K562 (cell line): ENCODE measurements around the gene RBMS1. TPM values are rescaled to one million over a fixed set of nuclear protein-coding genes. Genes with fewer than 3 reads are reported as not detected.

Experiments used
- ATAC-seq: fragments of 200-7000 bp; cut with Tn5 transposase; 3 replicates; pipeline ENCODE4 v1.9.1; 2020; ENCODE audit warnings: moderate library complexity
- BruUV-seq: library from RNA; stranded (reverse); fragments of 400-500 nt; replicated peaks from 2 replicates; lab custom pipeline; 2021; lab: Mats Ljungman, UMichigan
- CTCF ChIA-PET: fragments of 300-600 bp; formaldehyde crosslinking; extraction: SDS; loops from one replicate; lab custom pipeline; 2021; ENCODE audit warnings: low intra/inter-chr PET ratio; lab: Yijun Ruan, JAX
- POLR2A ChIA-PET: fragments of 300-600, 350-650 bp; sonication (Branson Sonifier 250); formaldehyde crosslinking; extraction: SDS; loops from one replicate; lab custom pipeline; 2021; ENCODE audit warnings: antibody characterized with exemption, inconsistent platforms; lab: Yijun Ruan, JAX
- DNase-seq, 4 experiments: peaks; one replicate each; pipeline versions ENCODE4 v3.0.0 to v3.0.0-alpha.2; 2011 to 2018; ENCODE audit warnings: low spot score in 3 of 4, mixed read lengths in 3 of 4; ENCODE audit errors: extremely low read depth in 1 of 4
- FAIRE-seq: peaks from 2 replicates; lab custom pipeline; 2011; peaks lifted over from hg19 to GRCh38; lab: Jason Lieb, UNC
- H2AFZ ChIP-seq: 2 replicates; pipeline ENCODE4 v1.6.0; 2011; ENCODE audit warnings: low read depth, low read length, control low read depth, inconsistent platforms
- H3K27ac ChIP-seq: fragments of 200-600 bp; 3 replicates; pipeline ENCODE4 v1.8.0; 2011; ENCODE audit warnings: low read depth, mild to moderate bottlenecking, control low read depth, inconsistent platforms, low read length, moderate library complexity, mixed read lengths; ENCODE audit errors: extremely low read depth
- H3K27me3 ChIP-seq, 2 experiments: fragments of 300-600 bp in 1 of 2; 2 replicates in 1 of 2; 3 replicates in 1 of 2; pipeline versions ENCODE4 v1.6.0 to v1.8.0; 2011; ENCODE audit warnings: inconsistent platforms in 2 of 2, low read length in 2 of 2, mild to moderate bottlenecking in 1 of 2, mixed read lengths in 1 of 2, moderate library complexity in 1 of 2; ENCODE audit not compliant: control insufficient read depth in 2 of 2, insufficient read depth in 2 of 2
- H3K36me3 ChIP-seq: fragments of 300-600 bp; 3 replicates; pipeline ENCODE4 v1.8.0; 2011; ENCODE audit warnings: mild to moderate bottlenecking, low read length, inconsistent platforms; ENCODE audit not compliant: control insufficient read depth, insufficient read depth
- H3K4me1 ChIP-seq, 2 experiments: fragments of 200-600 bp in 1 of 2; replicated peaks in 1 of 2; 2 replicates in 1 of 2; 3 replicates in 1 of 2; pipeline versions ENCODE4 v1.5.1 to v1.8.0; 2011; ENCODE audit warnings: inconsistent platforms in 2 of 2, low read length in 2 of 2, mild to moderate bottlenecking in 1 of 2, mixed read lengths in 1 of 2, moderate library complexity in 1 of 2; ENCODE audit not compliant: control insufficient read depth in 2 of 2, insufficient read depth in 2 of 2
- H3K4me2 ChIP-seq: 2 replicates; pipeline ENCODE4 v1.6.1; 2011; ENCODE audit warnings: low read length, control low read depth, inconsistent platforms, mixed read lengths; ENCODE audit not compliant: insufficient read depth
- H3K4me3 ChIP-seq: fragments of 200-600 bp; sonication (generic), shearing (Covaris generic); 2 replicates; pipeline ENCODE4 v1.5.1; 2016; ENCODE audit warnings: control low read depth, inconsistent platforms
- H3K79me2 ChIP-seq: fragments of 200-600 bp; 3 replicates; pipeline ENCODE4 v1.8.0; 2011; ENCODE audit warnings: low read length, inconsistent platforms; ENCODE audit not compliant: control insufficient read depth, insufficient read depth
- H3K9ac ChIP-seq, 2 experiments: 2 replicates each; pipeline versions ENCODE4 v1.6.0 to v1.6.1; 2011; ENCODE audit warnings: low read depth in 2 of 2, low read length in 2 of 2, control low read depth in 1 of 2, inconsistent platforms in 1 of 2, mild to moderate bottlenecking in 1 of 2, mixed read lengths in 1 of 2; ENCODE audit not compliant: insufficient read depth in 1 of 2
- H3K9me1 ChIP-seq: one replicate; pipeline ENCODE4 v1.6.0; 2011; ENCODE audit warnings: inconsistent platforms, mild to moderate bottlenecking, low read length, moderate library complexity; ENCODE audit not compliant: control insufficient read depth, insufficient read depth
- H3K9me3 ChIP-seq: replicated peaks from 2 replicates; pipeline ENCODE4 v1.5.1; 2011; ENCODE audit warnings: low read depth, low read length, inconsistent platforms; ENCODE audit not compliant: control insufficient read depth, insufficient read depth
- H4K20me1 ChIP-seq: replicated peaks from 2 replicates; pipeline ENCODE4 v1.6.1; 2011; ENCODE audit warnings: low read length, inconsistent platforms, mixed read lengths; ENCODE audit not compliant: control insufficient read depth, insufficient read depth
- BDP1 ChIP-seq: IDR thresholded peaks from 3 replicates; pipeline ENCODE4 v1.6.1; 2011; ENCODE audit not compliant: insufficient read length, insufficient read depth
- GABPB2 ChIP-seq: fragments of 250-450 bp; sonication (Bioruptor Pico); conservative IDR thresholded peaks from 2 replicates; pipeline ENCODE4 v1.5.1; 2021; ENCODE audit warnings: mild to moderate bottlenecking
- KHSRP ChIP-seq: fragments of 450-650 bp; IDR thresholded peaks from 2 replicates; pipeline ENCODE4 v1.6.1; 2017
- MCM7 ChIP-seq, 2 experiments: fragments of 450-650 bp; IDR thresholded peaks; 2 replicates each; pipeline ENCODE4 v1.6.1; 2016 to 2018
- NRF1 ChIP-seq, 2 experiments: fragments of 450-650 bp; IDR thresholded peaks in 1 of 2; conservative IDR thresholded peaks in 1 of 2; 2 replicates each; pipeline ENCODE4 v1.6.1; 2014; ENCODE audit warnings: mild to moderate bottlenecking in 2 of 2
- RBM39 ChIP-seq: fragments of 200-400 bp; formaldehyde crosslinking; optimal IDR thresholded peaks from 2 replicates; pipeline ENCODE3; 2018; ENCODE audit warnings: low read depth, low read length
- SRSF1 ChIP-seq: fragments of 200-400 bp; formaldehyde crosslinking; IDR thresholded peaks from 2 replicates; pipeline ENCODE4 v1.6.1; 2017; ENCODE audit warnings: mild to moderate bottlenecking, low read depth, low read length, moderate library complexity
- TOE1 ChIP-seq, 2 experiments: fragments of 450-650 bp in 1 of 2; sonication (generic) in 1 of 2; formaldehyde crosslinking in 1 of 2; IDR thresholded peaks; 2 replicates each; pipeline versions ENCODE4 v1.7.1 to v1.8.0; 2016 to 2022; ENCODE audit warnings: borderline replicate concordance in 2 of 2, mild to moderate bottlenecking in 2 of 2, antibody characterized with exemption in 1 of 2, inconsistent platforms in 1 of 2, low read depth in 1 of 2, missing genetic modification reagents in 1 of 2, moderate library complexity in 1 of 2
- ZNF174 ChIP-seq: fragments of 250-450 bp; sonication (Bioruptor Pico); IDR thresholded peaks from 2 replicates; pipeline ENCODE4 v1.4.0; 2020; ENCODE audit warnings: mild to moderate bottlenecking
- ZNF24 ChIP-seq: fragments of 450-650 bp; IDR thresholded peaks from 2 replicates; pipeline ENCODE4 v1.6.1; 2016
- ZNF79 ChIP-seq: fragments of 250-450 bp; sonication (Bioruptor Pico); IDR thresholded peaks from 2 replicates; pipeline ENCODE4 v1.4.0; 2020; ENCODE audit warnings: low read depth, mild to moderate bottlenecking, moderate library complexity
- ZSCAN32 ChIP-seq: fragments of 450-650 bp; formaldehyde crosslinking; IDR thresholded peaks from 2 replicates; pipeline ENCODE4 v1.4.0; 2020; ENCODE audit warnings: mild to moderate bottlenecking, moderate library complexity
- WGBS: fragments of 100-300 bp; shearing (Covaris generic); methylation state at CpG from one replicate; pipeline ENCODE4 v1.1.6; 2016; ENCODE audit warnings: low coverage, mixed read lengths; ENCODE audit not compliant: insufficient coverage; ENCODE audit errors: missing lambda C conversion rate; 5-methylcytosine and 5-hydroxymethylcytosine counted together
- in situ Hi-C: fragments of 300-500 bp; cut with MboI; formaldehyde crosslinking; loops from 4 replicates; pipeline ENCODE4 v1.15.0; 2018; ENCODE audit warnings: inconsistent platforms, mixed read lengths
- intact Hi-C: fragments of 100-400 bp; cut with micrococcal nuclease; formaldehyde crosslinking; loops from 2 replicates; pipeline ENCODE4 v1.14.2; 2022
- polyA plus RNA-seq, 8 experiments: library from polyadenylated mRNA; depleted of rRNA in 4 of 8; stranded (reverse) in 5 of 8; unstranded in 3 of 8; fragments of >200 nt; fragmentation: Nextera tagmentation in 2 of 8; fragmentation: Illumina TruSeq in 1 of 8; extraction: Ambion mirVana in 2 of 8; extraction: Trizol in 1 of 8; gene quantifications; 2 replicates each; pipeline versions ENCODE4 v1.2.1 to v1.2.3, GENCODE V29; 2011 to 2014; ENCODE audit warnings: inconsistent platforms in 1 of 8, missing spikeins in 1 of 8
- total RNA-seq, 7 experiments: library from RNA; depleted of rRNA in 6 of 7; stranded (reverse); fragments of >200 nt in 6 of 7; fragmentation: Illumina TruSeq in 2 of 7; extraction: Trizol in 2 of 7; gene quantifications; 2 replicates each; pipeline versions ENCODE4 v1.2.1 to v1.2.3, GENCODE V29; 2011 to 2021; ENCODE audit warnings: low replicate concordance in 1 of 7
- TF ChIP-seq, protein P1 (sequence below): fragments of 450-650 bp; formaldehyde crosslinking; IDR thresholded peaks from 2 replicates; pipeline ENCODE4 v1.4.0; 2020; ENCODE audit warnings: mild to moderate bottlenecking
- TF ChIP-seq, protein P2 (sequence below): fragments of 450-650 bp; formaldehyde crosslinking; IDR thresholded peaks from 2 replicates; pipeline ENCODE4 v1.4.0; 2022; ENCODE audit warnings: mild to moderate bottlenecking, moderate library complexity
- TF ChIP-seq, protein P3 (sequence below), 2 experiments: fragments of 450-650 bp in 1 of 2; sonication (generic) in 1 of 2; formaldehyde crosslinking; conservative IDR thresholded peaks; 2 replicates each; pipeline versions ENCODE4 v1.4.0 to v1.8.1; 2020 to 2022; ENCODE audit warnings: mild to moderate bottlenecking in 1 of 2, missing genetic modification reagents in 1 of 2

The RBMS1 gene
- total and polyA plus RNA-seq, 9 of the 15 experiments (the other 6 are each of a cell fraction or from before 2014, with no cell fraction given) = 0.04 to 0.31 (median 0.09) TPM; not detected in 6

DNA sequence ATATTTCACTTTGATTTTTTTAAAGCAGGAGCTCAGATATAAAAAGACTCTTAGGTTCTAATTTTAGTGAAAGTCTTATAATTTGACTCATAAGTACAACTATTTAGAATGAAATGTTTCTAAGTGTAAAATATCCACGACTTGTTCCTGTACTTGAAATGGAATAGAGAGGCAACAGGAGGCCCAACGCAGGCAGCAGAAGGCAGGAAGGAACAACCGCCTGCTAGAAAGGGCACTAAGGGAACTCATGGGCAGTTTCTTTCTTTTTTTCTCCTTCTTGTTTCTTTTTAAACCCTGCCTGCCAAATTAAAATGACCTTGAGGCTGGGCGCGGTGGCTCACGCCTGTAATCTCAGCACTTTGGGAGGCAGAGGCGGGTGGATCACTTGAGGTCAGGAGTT, 51.0 kb downstream of the RBMS1 start:
- DNase-seq (no peak), ATAC-seq (no peak), FAIRE-seq (no peak)
- no peaks in the 10 kb centered on the region for H3K27me3 ChIP-seq
- no peaks in the 10 kb centered on the region for H3K79me2 ChIP-seq
- in situ Hi-C loops (no loop called here), intact Hi-C loops (no loop called here)
- 0% methylated on average over 7 of the region's 7 CpGs for WGBS
- no peaks in the 10 kb centered on the region for H4K20me1 ChIP-seq
- no peak overlapping the region for H2AFZ ChIP-seq
- H3K4me2 ChIP-seq = no peak overlapping the region
- ChIA-PET POLR2A (no interaction called here), CTCF (no interaction called here)
- TF ChIP-seq ZSCAN32 (CRISPR knock-in tag) = no peak
- TF ChIP-seq KHSRP = no peak
- no peak for TF ChIP-seq RBM39
- H3K9ac ChIP-seq = no peak overlapping the region
- H3K9me3 ChIP-seq = no peaks in the 10 kb centered on the region
- no TSS peak for BruUV-seq
- H3K4me1 ChIP-seq = no peaks in the 10 kb centered on the region
- no peak overlapping the region for H3K27ac ChIP-seq
- no peaks in the 10 kb centered on the region for H3K9me1 ChIP-seq
- no peak overlapping the region for H3K4me3 ChIP-seq
- no peaks in the 10 kb centered on the region for H3K36me3 ChIP-seq

DNA sequence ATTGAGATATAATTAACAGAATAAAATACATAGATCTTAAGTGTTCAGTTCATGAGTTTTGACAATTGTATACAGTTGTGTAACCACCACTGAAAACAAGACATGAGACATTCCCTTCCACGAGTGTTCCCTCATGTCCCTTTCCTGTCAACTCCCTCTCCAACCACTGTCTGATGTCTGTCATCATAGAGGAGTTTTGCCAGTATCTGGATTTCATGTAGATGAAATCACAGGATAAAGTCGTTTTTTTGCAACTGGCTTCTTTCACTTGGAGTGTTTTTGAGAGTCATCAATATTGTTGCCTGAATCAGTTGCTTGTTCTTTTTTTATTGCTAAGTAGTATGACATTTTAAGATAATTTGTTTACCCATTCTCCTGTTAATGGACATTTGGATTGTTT, 52.7 kb downstream of the RBMS1 start:
- Histone ChIP-seq H3K9me3 (no peaks in the 10 kb centered on the region), H3K27ac (no peak overlapping the region), H3K4me2 (no peak overlapping the region), H4K20me1 (no peaks in the 10 kb centered on the region), H3K4me1 (no peaks in the 10 kb centered on the region), H3K9me1 (no peaks in the 10 kb centered on the region), H3K79me2 (no peaks in the 10 kb centered on the region), H3K27me3 (no peaks in the 10 kb centered on the region), H3K4me3 (no peak overlapping the region), H3K9ac (no peak overlapping the region), H2AFZ (no peak overlapping the region), H3K36me3 (no peaks in the 10 kb centered on the region)
- FAIRE-seq = no peak
- 0% methylated on average over 2 of the region's 2 CpGs for WGBS
- POLR2A ChIA-PET = no interaction called here
- in situ Hi-C loops = no loop called here
- ATAC-seq = no peak
- BruUV-seq = no TSS peak
- DNase-seq = no peak
- intact Hi-C loops = no loop called here
- CTCF ChIA-PET = no interaction called here
- TF ChIP-seq, protein P1, sequence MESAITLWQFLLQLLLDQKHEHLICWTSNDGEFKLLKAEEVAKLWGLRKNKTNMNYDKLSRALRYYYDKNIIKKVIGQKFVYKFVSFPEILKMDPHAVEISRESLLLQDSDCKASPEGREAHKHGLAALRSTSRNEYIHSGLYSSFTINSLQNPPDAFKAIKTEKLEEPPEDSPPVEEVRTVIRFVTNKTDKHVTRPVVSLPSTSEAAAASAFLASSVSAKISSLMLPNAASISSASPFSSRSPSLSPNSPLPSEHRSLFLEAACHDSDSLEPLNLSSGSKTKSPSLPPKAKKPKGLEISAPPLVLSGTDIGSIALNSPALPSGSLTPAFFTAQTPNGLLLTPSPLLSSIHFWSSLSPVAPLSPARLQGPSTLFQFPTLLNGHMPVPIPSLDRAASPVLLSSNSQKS (CRISPR knock-in tag) = no peak
- TF ChIP-seq TOE1 (IDR thresholded peaks at IDR 0.05; ENCODE audit: borderline replicate concordance) (no peak), TOE1 (CRISPR knock-in tag; IDR thresholded peaks at IDR 0.05; ENCODE audit: borderline replicate concordance, low read depth) (no peak), BDP1 (no peak), ZNF24 (no peak), SRSF1 (no peak), GABPB2 (CRISPR knock-in tag) (no peak), NRF1 (conservative IDR thresholded peaks at IDR 0.05 in 1 of 2, IDR thresholded peaks at IDR 0.05 in 1 of 2) (no peak), ZNF174 (CRISPR knock-in tag) (no peak), ZNF79 (no peak), MCM7 (IDR thresholded peaks at IDR 0.05) (no peak)
- TF ChIP-seq, protein P2, sequence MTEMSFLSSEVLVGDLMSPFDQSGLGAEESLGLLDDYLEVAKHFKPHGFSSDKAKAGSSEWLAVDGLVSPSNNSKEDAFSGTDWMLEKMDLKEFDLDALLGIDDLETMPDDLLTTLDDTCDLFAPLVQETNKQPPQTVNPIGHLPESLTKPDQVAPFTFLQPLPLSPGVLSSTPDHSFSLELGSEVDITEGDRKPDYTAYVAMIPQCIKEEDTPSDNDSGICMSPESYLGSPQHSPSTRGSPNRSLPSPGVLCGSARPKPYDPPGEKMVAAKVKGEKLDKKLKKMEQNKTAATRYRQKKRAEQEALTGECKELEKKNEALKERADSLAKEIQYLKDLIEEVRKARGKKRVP (CRISPR knock-in tag) = no peak
- TF ChIP-seq, protein P3, sequence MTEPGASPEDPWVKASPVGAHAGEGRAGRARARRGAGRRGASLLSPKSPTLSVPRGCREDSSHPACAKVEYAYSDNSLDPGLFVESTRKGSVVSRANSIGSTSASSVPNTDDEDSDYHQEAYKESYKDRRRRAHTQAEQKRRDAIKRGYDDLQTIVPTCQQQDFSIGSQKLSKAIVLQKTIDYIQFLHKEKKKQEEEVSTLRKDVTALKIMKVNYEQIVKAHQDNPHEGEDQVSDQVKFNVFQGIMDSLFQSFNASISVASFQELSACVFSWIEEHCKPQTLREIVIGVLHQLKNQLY (CRISPR knock-in tag; conservative IDR thresholded peaks at IDR 0.05) = no peak
